Peyer's patch (tissue), 4 donors: ENCODE data around the gene PHEX.

Experiments
- CTCF ChIP-seq, 6 experiments: fragments of 450-650 bp in 4 of 6; fragments of 200-600 bp in 2 of 6; sonication (generic) in 1 of 6; IDR thresholded peaks; one replicate each; pipeline ENCODE4 v1.5.1; 2017 to 2019; ENCODE audit warnings: antibody characterized with exemption in 6 of 6, mild to moderate bottlenecking in 3 of 6, moderate library complexity in 1 of 6
- POLR2A ChIP-seq, 2 donors: fragments of 450-650 bp; IDR thresholded peaks; one replicate each; pipeline ENCODE4 v1.5.1; 2017; ENCODE audit warnings: antibody characterized with exemption in 2 of 2, mild to moderate bottlenecking in 2 of 2, moderate library complexity in 2 of 2

- no peak for TF ChIP-seq CTCF (IDR thresholded peaks at IDR 0.05)
- no peak for TF ChIP-seq POLR2A (IDR thresholded peaks at IDR 0.05)
These were observed 58.1 kb downstream of the PHEX start for GRCh38 chrX:22090181-22090580.
